ENCODE measurements around the gene KCNMB3.
"Not testable (repeated sequence)": the region's sequence is repeated elsewhere in the genome, so short reads cannot be mapped to it uniquely, and the experiment has no call there.

The KCNMB3 gene, protein sequence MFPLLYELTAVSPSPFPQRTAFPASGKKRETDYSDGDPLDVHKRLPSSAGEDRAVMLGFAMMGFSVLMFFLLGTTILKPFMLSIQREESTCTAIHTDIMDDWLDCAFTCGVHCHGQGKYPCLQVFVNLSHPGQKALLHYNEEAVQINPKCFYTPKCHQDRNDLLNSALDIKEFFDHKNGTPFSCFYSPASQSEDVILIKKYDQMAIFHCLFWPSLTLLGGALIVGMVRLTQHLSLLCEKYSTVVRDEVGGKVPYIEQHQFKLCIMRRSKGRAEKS

GRCh38 chr3:179250803-179251476 is at the start of gene KCNMB3:
TSS of gene KCNMB3 (minus strand) at chr3:179251114. CDS start at chr3:179250990, 124 bp downstream.
- no peak for DNase-seq

- DNase-seq = no peak
Observed at GRCh38 chr3:179299999-179300613, 49.2 kb upstream of the KCNMB3 start.

GRCh38 chr3:179299316-179299715 is 48.4 kb upstream of the KCNMB3 start:
- DNase-seq = no peak

GRCh38 chr3:179297971-179298725 is 47.2 kb upstream of the KCNMB3 start:
- no peak for DNase-seq

DNA sequence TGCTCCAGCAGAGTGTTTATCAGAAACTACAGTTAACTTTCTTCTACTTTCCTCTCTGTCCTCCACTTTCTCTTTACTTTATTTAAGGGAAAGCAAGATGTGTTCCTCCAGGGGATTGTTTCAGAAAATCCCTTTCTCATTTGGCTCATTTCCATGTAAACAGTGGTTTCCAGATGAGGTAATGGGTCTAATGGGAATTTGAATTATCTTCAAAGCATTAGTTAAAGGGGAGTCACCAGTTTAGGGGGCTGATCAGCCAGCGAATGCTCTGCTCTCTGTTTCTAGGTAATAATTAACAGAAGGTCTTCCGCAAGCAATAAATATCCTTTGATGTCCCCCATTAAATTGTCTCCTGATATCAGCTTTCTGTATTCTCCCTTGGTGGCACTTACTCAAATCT is 41.5 kb upstream of the KCNMB3 start:
- no peak for DNase-seq

DNA sequence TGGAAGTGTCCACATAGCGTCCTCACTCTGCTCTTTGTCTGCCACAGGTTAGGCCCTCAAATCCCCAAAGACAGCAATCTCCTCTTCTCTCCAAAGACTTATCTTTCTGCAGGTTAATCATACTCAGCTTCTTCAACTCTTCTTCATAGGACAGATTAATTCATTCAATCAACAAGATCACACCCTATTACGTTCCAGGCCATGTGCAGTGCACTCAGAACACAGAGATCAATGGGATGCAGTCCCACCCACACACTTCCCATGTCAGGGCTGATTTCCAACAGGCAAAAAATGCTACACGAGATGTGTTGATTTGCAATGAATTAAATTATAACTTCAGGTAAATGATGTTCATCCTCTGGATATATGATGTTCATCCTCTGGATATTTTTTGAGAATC is 38.4 kb upstream of the KCNMB3 start:
- no peak for DNase-seq

DNA sequence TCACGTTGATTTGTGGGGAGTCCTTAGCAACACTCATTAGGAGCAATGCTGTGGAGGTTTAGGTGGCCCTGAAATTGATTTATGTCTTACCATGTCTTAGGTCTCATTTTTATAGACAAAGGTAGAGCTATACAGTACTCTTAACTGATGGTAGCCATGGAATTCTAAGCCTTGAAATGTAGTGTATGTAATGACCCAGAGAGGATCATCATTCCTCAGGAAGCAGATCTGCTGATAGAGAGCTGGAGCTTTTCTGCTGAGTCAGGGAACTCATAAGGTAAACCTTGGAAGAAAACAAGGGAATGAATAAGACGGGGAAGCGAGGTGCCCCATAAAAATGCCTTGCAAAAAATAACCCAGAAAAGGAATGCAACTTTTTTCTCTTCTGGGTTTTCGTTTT is 37.9 kb upstream of the KCNMB3 start:
- no peak for DNase-seq

DNA sequence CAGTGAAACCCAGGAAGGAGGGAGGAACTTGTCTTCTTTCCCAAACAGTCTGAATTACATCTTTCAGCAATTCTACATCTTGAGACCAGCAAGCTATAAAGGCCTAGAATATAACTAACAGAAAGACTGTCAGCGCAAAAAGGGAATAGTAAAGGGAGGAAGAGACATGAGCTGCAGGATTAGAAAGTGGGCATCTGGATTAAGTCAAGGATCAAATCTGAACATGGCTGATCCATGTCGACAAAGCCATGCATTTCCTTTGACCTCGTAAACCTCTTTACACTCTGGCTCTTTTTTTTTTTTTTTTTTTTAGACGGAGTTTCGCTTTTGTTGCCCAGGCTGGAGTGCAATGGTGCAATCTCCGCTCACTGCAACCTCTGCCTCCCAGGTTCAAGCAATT is 35.4 kb upstream of the KCNMB3 start:
- no peak for DNase-seq

DNA sequence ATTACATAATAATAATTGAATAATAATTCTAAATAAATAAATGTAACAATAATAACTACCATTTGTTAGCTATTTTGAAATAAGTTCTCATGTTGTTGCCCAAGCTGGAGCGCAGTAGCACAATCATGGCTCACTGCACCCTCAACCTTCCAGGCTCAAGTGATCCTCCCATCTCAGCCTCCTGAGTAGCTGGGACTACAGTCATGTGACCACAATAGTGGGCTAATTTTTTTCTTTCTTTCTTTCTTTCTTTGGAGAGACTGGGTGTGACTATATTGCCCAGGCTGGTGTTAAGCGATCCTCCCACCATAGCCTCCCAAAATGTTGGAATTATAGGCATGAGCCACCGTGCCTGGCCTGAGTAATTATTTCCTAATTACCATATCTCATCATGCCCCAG is 30.9 kb upstream of the KCNMB3 start:
- no peak for DNase-seq

- no peak for DNase-seq
Observed at GRCh38 chr3:179279837-179280236, 28.9 kb upstream of the KCNMB3 start.

- DNase-seq = no peak
Observed at GRCh38 chr3:179278932-179279693, 28.2 kb upstream of the KCNMB3 start.

- DNase-seq = no peak
Observed at GRCh38 chr3:179278151-179278550, 27.2 kb upstream of the KCNMB3 start.

- no peak for DNase-seq
Observed at GRCh38 chr3:179276743-179277142, 25.8 kb upstream of the KCNMB3 start.

- no peak for DNase-seq
Observed at GRCh38 chr3:179276001-179276400, 25.1 kb upstream of the KCNMB3 start.

DNA sequence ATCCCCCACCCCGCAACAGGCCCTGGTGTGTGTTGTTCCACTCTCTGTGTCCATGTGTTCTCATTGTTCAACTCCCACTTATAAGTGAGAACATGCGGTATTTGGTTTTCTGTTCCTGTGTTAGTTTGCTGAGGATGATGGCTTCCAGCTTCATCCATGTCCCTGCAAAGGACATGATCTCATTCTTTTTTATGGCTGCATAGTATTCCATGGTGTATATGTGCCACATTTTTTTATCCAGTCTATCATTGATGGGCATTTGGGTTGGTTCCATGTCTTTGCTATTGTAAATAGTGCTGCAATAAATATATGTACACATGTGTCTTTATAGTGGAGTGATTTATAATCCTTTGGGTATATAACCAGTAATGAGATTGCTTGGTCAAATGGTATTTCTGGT is 23.5 kb upstream of the KCNMB3 start:
- not testable (repeated sequence) for DNase-seq

DNA sequence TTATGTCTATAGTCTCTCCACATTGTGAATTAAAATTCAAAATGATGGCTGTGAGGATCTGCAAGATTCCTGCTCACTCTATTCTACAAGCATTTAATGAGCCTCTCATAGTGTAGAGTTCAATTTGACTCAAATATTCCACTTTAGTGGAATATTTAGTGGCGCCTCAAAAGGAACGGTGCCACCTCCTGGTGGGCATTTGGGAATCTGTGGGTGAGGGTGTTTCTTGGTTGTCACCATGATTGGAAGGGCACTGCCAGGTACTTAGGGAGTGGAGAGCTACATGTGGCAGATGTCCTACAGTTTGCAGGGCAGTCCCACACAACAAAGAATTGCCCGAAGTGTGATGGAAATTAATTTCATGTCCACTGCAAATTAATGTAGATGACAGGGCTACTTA is 21.5 kb upstream of the KCNMB3 start:
- DNase-seq = peak in 1 of 2 experiments; percentile 6

GRCh38 chr3:179269152-179269707 is 18.3 kb upstream of the KCNMB3 start:
- no peak for DNase-seq

DNA sequence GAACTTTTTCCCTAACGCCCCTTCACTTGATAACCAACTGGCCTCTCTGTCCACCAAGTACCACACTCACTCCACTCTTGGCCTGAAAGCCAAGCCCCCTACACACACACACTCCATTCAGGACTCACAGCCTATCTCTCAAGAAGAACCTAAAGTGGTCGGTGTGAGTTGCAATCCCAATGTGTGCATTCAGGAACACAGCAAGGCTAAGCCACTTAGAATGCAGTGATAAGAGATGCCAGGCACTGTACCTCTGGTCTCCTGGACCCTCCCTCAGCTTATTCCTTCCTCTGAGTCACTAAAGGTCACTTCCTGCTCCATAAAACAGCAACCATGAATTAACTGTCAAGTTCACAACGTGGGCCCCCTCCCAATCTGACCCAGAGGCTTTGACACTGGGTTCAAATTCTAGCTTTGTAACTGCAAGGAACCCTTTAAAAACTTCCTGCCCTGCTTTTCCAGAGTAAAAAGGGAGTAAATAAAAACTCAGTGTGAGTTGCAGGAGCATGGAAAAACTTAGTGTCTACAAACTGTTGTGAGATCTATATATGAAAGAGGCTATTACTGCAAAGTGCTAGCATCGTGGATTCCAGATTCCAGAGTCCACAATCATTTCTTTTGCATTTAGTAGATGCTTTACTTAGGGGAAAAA is 17.6 kb upstream of the KCNMB3 start:
- no peak for DNase-seq

- no peak for DNase-seq
Observed at GRCh38 chr3:179266701-179267211, 15.8 kb upstream of the KCNMB3 start.

DNA sequence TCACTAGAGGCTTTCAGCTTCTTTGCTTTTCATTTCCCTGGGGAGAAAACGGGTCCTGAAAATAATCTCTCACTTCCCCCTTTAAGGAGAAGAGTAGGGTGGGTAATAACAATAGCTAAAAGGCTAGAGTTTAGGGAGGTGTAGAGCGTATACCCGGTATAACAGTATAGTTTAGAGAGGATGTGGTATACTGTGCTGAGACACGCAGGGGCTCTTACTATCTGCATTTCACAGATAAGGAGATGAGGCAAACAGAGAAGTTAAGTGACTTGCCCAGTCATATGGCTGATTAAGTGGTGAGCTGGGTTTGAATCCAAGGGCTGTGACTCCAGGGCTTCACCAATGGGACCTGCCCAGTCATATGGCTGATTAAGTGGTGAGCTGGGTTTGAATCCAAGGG is 15.0 kb upstream of the KCNMB3 start:
- no peak for DNase-seq

DNA sequence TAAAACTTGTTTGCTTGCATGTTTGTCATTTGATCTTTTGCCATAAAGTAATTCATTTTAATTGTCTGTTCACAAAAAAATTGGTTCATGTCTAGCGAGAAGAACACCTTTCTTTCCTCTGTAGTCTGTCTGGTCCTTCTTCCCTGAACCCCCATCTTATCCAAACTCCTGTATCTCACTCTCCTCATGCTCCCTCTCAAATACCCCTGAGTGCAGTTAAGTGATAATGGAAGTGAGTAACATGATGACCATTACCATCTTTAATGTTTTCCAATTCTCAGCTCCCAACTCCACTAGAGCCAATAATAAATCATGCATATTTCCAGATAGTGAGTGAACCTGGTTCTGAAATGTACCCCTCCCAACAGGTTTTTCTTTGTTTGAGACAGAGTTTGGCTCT is 14.2 kb upstream of the KCNMB3 start:
- no peak for DNase-seq

DNA sequence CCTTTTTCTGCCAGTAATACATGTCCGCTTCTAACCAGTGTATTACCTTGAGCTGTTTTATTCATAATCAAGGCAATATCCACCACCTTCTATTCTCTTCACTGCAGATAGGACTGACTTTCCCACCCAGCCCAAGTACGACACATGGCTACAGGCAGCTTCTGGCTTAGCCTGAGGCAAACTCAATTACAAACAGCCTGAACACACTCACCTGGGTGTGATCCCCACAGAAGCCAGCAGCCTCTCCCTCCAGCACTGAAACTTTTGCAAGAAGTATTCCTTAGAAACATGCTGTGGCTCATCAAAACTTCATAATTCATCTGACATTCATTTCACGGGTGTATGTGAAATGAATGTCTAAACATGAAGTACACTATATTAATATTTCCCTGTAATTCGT is 13.5 kb upstream of the KCNMB3 start:
- DNase-seq = no peak
